GM13976 (cell line): ENCODE results near the gene NOTCH2.
"Not testable (repeated sequence)": the region's sequence is repeated elsewhere in the genome, so short reads cannot be mapped to it uniquely, and the experiment has no call there.

Experiments
- DNase-seq: peaks from one replicate; pipeline ENCODE4 v3.0.0; 2012; ENCODE audit warnings: low spot score
- in situ Hi-C: fragments of 300-500 bp; cut with MboI; formaldehyde crosslinking; loops from one replicate; pipeline ENCODE4 v1.12.0; 2022; ENCODE audit warnings: low sequenced_read_pairs, mixed read lengths, inconsistent platforms; ENCODE audit not compliant: unreplicated experiment

The NOTCH2 gene

DNA sequence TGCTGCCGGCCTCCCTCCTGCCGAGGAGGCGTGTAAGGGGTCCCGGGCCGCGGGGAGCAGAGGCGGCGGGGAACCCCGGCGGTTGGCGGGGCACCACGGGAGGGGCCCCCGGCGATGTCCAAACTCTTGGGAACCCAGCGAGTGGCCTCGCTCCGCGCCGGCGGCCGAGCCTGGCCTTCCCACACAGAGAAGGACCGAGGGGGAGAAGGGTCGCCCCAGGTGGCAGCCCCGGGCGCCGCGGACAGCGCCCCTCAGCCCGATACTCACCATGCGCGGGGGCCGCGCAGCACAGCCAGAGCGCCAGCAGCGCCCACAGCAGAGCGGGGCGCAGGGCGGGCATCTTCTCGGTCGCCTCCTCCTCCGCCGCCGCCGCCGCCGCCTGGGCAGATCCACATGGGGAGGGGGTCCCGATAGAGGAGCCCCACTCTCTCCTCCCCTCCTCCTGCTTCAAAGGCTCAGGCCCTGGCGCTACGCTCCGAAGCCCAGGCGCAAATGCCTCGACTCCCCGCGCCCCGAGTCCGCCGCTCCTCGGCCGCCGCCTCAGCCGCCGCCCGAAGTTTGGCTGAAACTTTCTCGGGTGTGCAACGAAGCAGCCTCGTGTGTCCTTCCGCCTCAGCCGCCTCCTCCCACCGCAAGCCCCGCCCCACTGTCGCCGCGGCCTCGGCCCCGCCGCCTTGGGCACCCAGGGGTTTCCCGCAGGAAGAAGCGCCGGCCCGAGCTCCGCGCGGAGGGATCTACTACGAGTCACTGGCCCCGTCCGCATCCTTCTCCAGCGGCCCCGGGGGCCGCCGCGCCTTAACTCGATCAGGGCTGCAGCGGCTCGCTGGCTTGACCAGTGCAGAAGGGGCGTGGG lies at the start of gene NOTCH2:
NOTCH2 (minus strand) TSS at position 596 of the 853 bp plus-strand sequence; CDS start at position 340, 256 bp downstream.
- DNase-seq, in situ Hi-C loops: not testable (repeated sequence)

GRCh38 chr1:120117371-120118177 lies 48.1 kb upstream of the NOTCH2 start:
- DNase-seq, result peak; percentile 1
- in situ Hi-C loops, result not testable (repeated sequence)

- in situ Hi-C loops, DNase-seq: not testable (repeated sequence)
Observed at GRCh38 chr1:120116094-120116493, 46.6 kb upstream of the NOTCH2 start.

DNA sequence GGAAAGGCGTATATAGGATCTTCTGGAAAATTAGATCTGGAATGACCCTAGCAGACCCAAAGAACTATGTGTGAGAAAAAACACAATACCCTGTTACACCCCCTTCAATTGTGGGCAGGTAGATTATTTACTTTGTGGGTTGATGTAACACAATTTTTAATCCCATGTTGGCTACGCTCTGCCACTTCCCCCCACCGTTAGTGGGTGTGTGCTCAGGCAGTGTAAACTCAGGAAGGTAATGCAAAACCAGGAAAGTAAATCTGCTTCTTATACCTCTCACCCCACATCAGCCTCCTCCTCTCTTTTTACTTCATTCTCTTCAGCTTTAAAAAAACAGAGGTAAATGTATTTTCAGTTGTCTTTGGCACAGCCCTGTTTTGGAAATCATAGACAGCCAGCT lies 43.7 kb upstream of the NOTCH2 start:
- in situ Hi-C loops, DNase-seq: not testable (repeated sequence)

- in situ Hi-C loops, DNase-seq: not testable (repeated sequence)
Observed at GRCh38 chr1:120112212-120112611, 42.8 kb upstream of the NOTCH2 start.

GRCh38 chr1:120111771-120112170 lies 42.3 kb upstream of the NOTCH2 start:
- DNase-seq, result not testable (repeated sequence)

GRCh38 chr1:120111008-120111407 lies 41.5 kb upstream of the NOTCH2 start:
- DNase-seq, in situ Hi-C loops: not testable (repeated sequence)

More at GRCh38 chr1:120111771-120112170, 42.3 kb upstream of the NOTCH2 start:
- in situ Hi-C loops, result not testable (repeated sequence)

- DNase-seq, in situ Hi-C loops: not testable (repeated sequence)
Observed at GRCh38 chr1:120109656-120110055, 40.2 kb upstream of the NOTCH2 start.

DNA sequence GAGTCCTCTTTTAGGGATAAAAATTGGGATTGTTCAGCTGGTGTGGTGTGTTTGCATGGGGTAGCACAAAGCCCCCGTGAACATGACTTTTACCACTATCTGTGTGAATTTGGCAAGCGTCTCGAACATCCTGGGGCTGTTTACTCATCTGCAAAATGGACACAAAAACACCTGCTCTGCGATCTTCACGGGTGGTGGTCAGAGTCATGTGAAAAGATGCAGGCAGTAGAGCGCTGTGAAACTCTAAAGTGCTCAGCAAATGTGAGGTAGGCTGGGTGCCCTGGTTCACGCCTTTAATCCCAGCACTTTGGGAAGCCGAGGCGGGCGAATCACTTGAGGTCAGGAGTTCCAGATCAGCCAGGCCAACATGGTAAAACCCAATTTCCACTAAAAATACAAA lies 39.7 kb upstream of the NOTCH2 start:
- in situ Hi-C loops, result not testable (repeated sequence)

DNA sequence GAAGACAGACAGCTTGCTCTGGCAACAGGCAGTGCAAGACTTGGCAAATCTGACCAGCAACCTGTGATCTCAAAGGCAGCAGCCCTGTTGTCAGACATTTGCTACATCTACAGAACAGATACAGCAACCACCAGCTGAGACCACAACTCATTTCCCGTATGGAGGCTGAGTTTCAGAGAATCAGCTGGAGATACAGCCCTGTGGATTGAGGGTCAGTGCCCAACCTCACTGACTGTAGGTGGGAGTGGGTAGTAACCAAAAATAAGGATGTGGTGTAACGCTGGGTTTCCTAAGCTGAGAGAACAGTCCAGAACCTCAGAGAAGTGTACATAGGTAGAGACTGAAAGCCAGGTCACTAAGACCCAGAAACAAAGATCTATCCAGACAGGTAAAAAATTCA lies 35.8 kb upstream of the NOTCH2 start:
- DNase-seq, in situ Hi-C loops: not testable (repeated sequence)

More for the DNA sequence above, 39.7 kb upstream of the NOTCH2 start:
- DNase-seq, result not testable (repeated sequence)

GRCh38 chr1:120103768-120104167 lies 34.3 kb upstream of the NOTCH2 start:
- DNase-seq, in situ Hi-C loops: not testable (repeated sequence)

DNA sequence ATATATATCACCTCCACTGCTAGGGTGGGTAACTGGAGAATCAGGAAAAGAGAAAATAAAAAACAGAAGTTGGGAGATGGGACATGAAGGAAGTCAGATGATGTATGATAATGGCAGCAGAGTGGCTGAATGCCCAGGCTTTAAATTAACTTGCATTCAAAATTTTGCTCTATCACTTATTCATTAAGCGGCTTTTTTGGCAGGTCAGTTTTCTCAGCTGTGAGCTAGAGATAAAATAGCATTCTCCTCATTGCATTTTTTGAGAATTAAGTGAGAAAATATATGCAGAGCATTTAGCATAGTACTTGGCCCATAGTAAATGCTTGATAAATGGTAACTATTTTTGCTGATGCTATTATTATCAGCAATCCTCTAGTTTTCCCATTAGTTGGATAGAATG lies 32.1 kb upstream of the NOTCH2 start:
- in situ Hi-C loops, DNase-seq: not testable (repeated sequence)

- DNase-seq, in situ Hi-C loops: not testable (repeated sequence)
Observed at GRCh38 chr1:120100590-120100989, 31.1 kb upstream of the NOTCH2 start.

DNA sequence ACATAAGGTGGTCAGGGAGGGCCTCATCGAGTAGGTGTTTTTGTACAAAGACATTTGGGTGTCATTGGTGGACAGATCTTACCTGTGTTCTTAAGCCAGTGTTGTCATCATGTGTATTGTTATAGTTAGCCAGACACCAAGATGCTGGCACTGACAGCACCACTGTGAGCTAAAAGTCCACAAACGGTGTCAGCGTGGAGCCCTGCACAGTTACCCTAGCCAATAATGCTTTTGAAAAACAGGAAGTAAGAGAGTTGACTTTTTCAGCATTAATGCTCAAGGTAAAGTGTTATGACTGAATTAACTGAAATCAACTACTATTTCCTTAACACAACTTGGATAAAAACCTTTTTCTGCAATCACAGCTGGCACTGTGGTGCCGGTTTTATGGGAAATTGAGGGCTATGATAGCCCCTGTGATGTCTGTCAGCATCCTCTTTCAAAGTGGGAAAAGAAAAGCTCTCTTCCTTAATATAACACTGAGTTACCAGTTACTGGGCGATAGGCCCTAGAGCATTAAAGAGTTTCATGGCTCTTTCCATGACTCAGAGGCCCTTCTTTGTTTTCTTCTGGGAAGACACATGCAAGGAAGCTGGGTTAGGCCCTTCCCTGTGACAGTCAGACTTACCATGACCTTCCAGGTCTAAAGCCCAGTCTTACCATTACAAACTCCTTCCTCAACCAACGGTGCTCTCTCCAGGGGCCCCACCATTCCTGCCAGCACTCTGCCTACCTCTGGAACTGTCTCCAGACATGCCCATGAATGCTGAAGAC lies 29.7 kb upstream of the NOTCH2 start:
- in situ Hi-C loops, DNase-seq: not testable (repeated sequence)

- in situ Hi-C loops, DNase-seq: not testable (repeated sequence)
Observed at GRCh38 chr1:120096981-120097545, 27.6 kb upstream of the NOTCH2 start.

- DNase-seq, in situ Hi-C loops: not testable (repeated sequence)
Observed at GRCh38 chr1:120093548-120094181, 24.2 kb upstream of the NOTCH2 start.
